NCI-H1417 (cell line): ENCODE results near the gene GABRR3.

Experiments
- DNase-seq, 3 experiments: peaks; one replicate each; lab custom pipeline; 2025; lab: John Stamatoyannopoulos, UW

The GABRR3 gene

GRCh38 chr3:97988784-97989568 is 46.1 kb downstream of the GABRR3 start:
- DNase-seq = no peak

- DNase-seq = no peak
Measured at GRCh38 chr3:97987306-97987705, 47.8 kb downstream of the GABRR3 start.

GRCh38 chr3:97983933-97984491 is 51.1 kb downstream of the GABRR3 start:
- DNase-seq = no peak

GRCh38 chr3:97981886-97982285 is 53.2 kb downstream of the GABRR3 start:
- no peak for DNase-seq

GRCh38 chr3:97979610-97980009 is 55.5 kb downstream of the GABRR3 start:
- no peak for DNase-seq

- no peak for DNase-seq
Measured at GRCh38 chr3:97975466-97975865, 59.6 kb downstream of the GABRR3 start.

GRCh38 chr3:97974996-97975395 is 60.1 kb downstream of the GABRR3 start:
- no peak for DNase-seq

- no peak for DNase-seq
Measured at GRCh38 chr3:97972976-97973375, 62.1 kb downstream of the GABRR3 start.

- DNase-seq = peak; percentile 63 to 81 (median 79)
Measured at GRCh38 chr3:97971679-97972567, 63.2 kb downstream of the GABRR3 start, which contains the start of gene RIOX2. Gene RIOX2 (minus strand): TSS chr3:97972431. CDS start chr3:97967593, 4,838 bp downstream.

- DNase-seq = peak; percentile 30 to 54 (median 30)
Measured at GRCh38 chr3:97970956-97971620, 64.0 kb downstream of the GABRR3 start.

GRCh38 chr3:97970156-97970555 is 65.0 kb downstream of the GABRR3 start:
- no peak for DNase-seq

- no peak for DNase-seq
Measured at GRCh38 chr3:97969541-97969940, 65.6 kb downstream of the GABRR3 start.

- no peak for DNase-seq
Measured at GRCh38 chr3:97968376-97968775, 66.7 kb downstream of the GABRR3 start.

GRCh38 chr3:97967966-97968365 is 67.1 kb downstream of the GABRR3 start:
- DNase-seq = peak in 1 of 3 experiments; percentile 21

GRCh38 chr3:97960993-97961766 is 73.9 kb downstream of the GABRR3 start:
- no peak for DNase-seq

- no peak for DNase-seq
Measured at GRCh38 chr3:97960551-97960950, 74.6 kb downstream of the GABRR3 start.

GRCh38 chr3:97959872-97960271 is 75.2 kb downstream of the GABRR3 start:
- peak in 2 of 3 experiments; percentile 23 to 72 for DNase-seq

- no peak for DNase-seq
Measured at GRCh38 chr3:97958796-97959195, 76.3 kb downstream of the GABRR3 start.

GRCh38 chr3:97958396-97958795 is 76.7 kb downstream of the GABRR3 start:
- DNase-seq = no peak

- DNase-seq = no peak
Measured at GRCh38 chr3:97957617-97958311, 77.4 kb downstream of the GABRR3 start.

- DNase-seq = no peak
Measured at GRCh38 chr3:97956051-97956450, 79.1 kb downstream of the GABRR3 start.
